IPS-NIHi7 (cell line): Measurements from ENCODE around the gene FAM240A.
"Not testable (repeated sequence)": the region's sequence is repeated elsewhere in the genome, so short reads cannot be mapped to it uniquely, and the experiment has no call there.

Source experiments
- DNase-seq: peaks from one replicate; pipeline ENCODE4 v3.0.0; 2012; ENCODE audit warnings: mixed read lengths; ENCODE audit errors: extremely low spot score

Gene FAM240A

DNA sequence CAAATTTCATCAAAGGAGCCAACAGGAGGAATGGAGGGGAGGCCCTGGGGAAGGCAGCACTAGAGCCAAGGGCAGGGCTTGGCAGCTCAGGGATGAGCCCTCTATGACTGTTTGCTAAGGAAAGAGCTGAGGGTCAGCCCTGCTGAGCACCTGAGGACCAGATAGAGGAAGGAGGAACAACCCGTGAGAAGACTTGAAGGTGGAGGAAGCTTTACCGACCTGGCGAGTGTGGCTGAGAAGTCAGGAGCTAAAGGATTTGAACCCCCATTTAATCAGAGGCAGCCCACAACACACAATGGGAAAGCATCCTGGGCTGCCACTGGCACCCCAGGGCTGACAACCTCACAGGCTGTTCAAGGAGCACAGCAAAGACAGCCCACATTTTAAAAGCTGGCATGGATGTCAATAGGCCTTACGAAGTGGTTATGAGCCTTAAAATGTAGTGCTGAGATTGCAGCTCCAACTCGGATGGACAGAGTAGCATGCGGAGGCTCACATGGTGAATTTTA lies 25.5 kb upstream of the FAM240A start:
- no peak for DNase-seq

- DNase-seq = not testable (repeated sequence)
These were observed 25.1 kb upstream of the FAM240A start for GRCh38 chr3:46587268-46587667.

DNA sequence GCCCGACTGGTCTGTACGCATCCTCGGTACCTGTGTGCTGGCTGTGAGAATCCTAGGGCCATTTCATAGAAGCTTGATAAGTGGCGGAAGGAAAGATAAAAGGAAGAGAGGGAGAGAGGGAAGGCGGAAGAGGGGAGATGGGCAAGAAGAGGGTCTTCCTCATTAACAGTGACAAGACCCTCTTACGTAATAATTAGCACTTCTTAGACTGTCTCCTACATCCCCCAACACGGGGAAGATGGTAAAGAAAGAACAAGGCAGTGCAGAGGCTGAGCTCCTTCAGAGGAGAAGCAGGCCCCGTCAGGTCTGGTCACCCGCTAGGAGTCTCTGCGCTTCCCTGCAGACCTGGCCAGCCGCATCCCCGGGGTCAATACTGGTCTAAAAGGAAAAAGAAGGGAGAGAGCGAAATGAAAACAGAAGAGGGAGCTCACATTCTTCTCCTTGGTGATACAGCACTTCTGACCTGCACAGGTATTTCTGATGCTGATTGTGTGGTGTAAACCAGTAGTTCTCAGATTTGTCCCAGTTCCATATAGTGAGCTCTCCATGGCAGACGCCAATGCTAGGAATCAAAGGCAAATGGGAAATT lies 19.0 kb upstream of the FAM240A start:
- no peak for DNase-seq

- DNase-seq = no peak
These were observed 18.3 kb upstream of the FAM240A start for GRCh38 chr3:46593979-46594378.

DNA sequence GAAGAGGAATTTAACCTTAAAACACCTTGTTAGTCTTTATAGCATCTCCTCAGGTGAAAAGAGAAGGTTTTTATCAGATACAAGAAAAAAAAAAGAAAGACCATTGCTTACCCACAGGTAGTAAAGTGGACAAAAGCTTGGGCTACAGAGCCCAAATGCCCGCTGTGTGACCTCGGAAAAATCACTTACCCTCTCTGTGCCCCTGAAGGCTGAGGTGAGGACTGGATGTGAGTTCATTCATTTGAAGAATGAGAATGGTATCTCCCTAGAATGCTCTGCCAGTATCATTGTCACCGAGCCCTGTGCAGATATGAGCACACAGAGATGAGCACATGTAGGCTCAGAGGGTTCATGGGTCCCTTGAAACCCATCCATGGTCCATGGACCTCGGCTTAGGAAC lies 17.6 kb upstream of the FAM240A start:
- no peak for DNase-seq

DNA sequence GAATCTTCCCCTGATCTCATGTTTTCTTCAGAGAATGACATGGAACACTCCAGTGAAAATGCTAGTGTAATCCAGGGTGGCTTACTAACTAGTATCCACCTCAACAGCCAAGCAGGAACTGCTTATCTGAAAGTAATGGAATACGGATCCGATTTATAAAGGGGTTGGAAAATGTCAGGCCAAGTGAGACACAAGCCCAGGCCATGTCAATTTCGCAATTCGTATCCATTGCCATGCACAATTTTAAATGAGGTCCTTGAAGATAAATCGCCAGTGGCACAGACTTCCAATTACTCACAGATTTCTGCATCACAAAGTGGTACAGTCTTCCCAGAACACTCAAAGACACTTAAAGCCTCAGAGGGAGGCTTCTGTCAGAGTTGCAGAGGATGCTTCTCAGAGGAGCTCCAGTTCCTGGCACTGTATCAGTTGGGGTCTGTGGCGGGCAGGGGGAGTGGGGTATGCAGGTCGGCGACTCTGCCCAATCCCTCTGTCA lies 16.5 kb upstream of the FAM240A start:
- DNase-seq = no peak

DNA sequence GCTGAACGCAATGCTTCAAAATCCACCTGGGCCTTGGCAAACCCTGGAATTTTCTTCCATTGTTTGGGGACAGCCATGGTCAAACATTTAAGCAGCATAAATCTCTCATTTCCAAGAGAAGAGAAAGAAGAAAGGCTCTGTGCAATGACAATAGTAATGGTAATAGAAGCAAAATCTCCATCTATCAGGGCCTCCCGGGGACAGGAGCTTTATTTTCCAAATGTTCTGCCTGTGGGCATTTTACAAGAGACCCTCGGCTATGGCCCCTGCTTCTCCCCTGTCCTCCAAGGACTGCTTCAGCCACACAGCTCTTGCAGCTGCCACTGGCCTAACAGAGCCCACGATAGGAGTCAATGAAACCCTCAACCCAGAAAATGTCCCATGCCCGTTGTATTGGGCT lies 12.7 kb upstream of the FAM240A start:
- no peak for DNase-seq

GRCh38 chr3:46603446-46604046 lies 8.8 kb upstream of the FAM240A start:
- DNase-seq = no peak

GRCh38 chr3:46604127-46604526 lies 8.2 kb upstream of the FAM240A start:
- no peak for DNase-seq

- peak; percentile 69 for DNase-seq
These were observed 4.7 kb upstream of the FAM240A start for GRCh38 chr3:46607603-46608028.

DNA sequence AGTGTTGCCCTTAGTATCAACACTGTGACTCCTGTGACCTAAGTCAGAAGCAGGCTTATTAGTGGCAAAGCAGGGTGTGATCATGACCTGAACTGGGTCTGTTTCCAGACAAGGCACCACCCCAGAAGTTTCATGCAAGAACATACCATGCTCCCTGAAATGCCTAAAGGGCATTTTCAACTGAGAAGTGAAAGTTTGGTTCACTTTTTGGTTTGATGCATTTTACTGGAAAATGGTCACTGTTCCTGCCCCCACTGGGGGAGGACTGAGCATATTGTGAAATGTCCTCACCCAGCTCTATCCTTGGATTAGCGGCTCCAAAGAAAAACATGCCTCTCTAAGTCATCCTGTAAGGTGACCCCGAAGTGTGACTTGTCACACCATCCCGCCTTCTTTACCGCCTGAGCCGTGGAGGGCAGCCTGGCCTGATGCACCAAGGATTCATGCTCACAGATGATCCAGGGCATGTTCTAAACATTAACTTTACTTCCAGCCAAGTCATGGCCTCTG lies 3.1 kb upstream of the FAM240A start:
- no peak for DNase-seq

- DNase-seq = no peak
These were observed 2.2 kb upstream of the FAM240A start for GRCh38 chr3:46609944-46610722.

DNA sequence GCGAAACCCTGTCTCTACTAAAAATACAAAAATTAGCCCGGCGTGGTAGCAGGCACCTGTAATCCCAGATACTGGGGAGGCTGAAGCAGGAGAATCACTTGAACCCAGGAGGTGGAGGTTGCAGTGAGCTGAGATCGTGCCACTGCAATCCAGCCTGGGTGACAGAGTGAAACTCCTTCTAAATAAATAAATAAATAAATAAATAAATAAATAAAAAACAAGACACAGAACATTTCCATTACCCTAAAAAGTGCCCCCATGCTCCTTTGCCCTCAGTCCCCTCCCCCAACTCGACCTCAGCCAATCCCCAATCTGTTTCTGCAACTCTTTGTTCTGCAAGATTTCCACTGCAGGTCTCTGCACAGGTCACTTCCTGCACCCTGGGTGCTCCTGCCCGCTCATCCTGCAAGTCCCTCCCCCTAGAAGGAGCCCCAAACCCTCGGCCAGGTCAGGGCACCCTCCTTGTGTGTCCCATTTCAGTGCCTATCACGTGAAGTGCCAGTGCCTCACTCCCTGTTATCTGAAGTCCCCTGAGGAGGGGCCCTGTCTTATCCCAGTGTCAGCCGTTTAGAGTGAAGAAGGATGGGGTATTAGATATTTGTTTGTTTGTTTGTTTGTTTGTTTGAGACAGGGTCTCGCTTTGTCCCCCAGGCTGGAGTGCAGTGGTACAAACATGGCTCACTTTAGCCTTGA lies 1.1 kb downstream of the FAM240A start:
- DNase-seq = no peak

GRCh38 chr3:46614431-46614830 lies 2.1 kb downstream of the FAM240A start:
- DNase-seq = no peak

- DNase-seq = no peak
These were observed 2.9 kb downstream of the FAM240A start for GRCh38 chr3:46615050-46615775.

- DNase-seq = no peak
These were observed 3.7 kb downstream of the FAM240A start for GRCh38 chr3:46615976-46616375.

DNA sequence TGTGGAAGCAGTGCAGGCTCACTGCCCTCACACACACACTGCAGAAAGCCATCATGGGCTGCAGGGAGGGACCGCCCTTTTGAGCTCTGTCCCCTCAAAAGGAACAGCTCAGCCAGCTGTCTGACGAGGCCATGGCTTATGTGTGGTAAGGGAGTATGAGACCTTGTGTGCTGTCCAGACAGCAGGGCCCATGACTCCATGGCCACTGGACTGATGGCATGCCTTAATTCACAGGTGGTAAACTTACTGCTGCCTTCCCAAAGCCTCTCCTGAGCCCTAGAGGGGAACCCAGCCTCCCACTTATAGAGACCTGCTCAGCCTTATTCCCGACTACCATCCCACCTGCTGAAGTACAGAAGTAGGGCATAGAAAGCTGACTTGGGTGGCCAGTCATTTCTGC lies 5.6 kb downstream of the FAM240A start:
- no peak for DNase-seq

DNA sequence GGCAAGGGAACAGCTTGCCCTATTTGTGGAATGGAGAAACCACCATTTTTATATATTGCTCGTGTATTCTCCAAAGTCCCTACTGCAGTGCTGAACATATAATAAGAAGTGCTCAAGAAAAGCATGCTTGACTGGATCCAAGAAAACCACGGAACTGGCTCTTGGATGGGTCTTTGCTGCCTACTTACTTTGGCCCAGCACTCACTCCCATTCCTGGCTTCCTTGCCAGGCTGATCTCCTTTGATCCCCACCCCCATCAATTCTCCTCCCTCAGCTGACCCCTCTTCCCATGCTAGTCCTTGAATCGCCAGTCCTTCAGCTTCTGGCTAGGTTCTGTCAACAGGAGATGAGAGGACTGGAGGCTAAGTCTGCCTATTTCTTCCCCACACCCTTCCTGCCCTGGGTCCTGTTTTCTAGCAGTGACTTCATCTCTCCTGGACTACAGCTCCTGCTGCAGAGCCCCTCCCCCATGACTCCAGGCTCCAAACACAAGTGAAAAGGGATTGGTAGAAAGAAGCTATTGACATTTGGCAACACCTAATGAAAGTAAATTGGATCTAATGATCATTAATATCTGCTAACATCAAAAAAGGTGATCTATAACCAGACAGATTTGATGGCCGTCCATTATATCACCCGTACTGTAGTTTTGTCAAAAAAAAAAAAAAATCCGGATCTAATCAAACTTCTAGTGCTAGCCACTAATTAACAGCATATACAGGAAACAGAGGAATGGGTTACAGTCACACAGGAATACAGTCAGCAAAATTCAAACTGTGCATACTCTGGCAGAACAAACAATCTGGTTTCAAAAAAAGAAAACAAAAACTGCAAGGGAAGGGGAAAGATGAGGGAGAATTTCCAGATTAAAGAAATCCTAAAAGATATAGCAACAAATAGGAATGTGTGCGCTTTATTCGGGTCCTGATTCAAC lies 7.8 kb downstream of the FAM240A start:
- DNase-seq = no peak

- DNase-seq = no peak
These were observed 12.2 kb downstream of the FAM240A start for GRCh38 chr3:46624533-46624932.

- DNase-seq = no peak
These were observed 12.7 kb downstream of the FAM240A start for GRCh38 chr3:46624975-46625490.
